Activated T-cell treated with anti-CD3 and anti-CD28 coated beads, Interleukin-2, amount 50 U/mL, for 72 hours (primary cell): ENCODE measurements around the gene PCDHA1. TPM values are rescaled to one million over a fixed set of nuclear protein-coding genes. Genes with fewer than 3 reads are reported as not detected.
"Not testable (repeated sequence)": the region's sequence is repeated elsewhere in the genome, so short reads cannot be mapped to it uniquely, and the experiment has no call there.

Experiments used
- ATAC-seq, 2 donors: fragments of 150-1000 bp; cut with Tn5 transposase; replicated peaks in 1 of 2; 2 replicates each; pipeline ENCODE4 v1.10.0; 2021; ENCODE audit warnings: moderate library complexity in 2 of 2, mild to moderate bottlenecking in 1 of 2
- DNase-seq, 2 donors: peaks; one replicate each; pipeline ENCODE4 v3.0.0; 2021 to 2022; ENCODE audit warnings: mixed read lengths in 1 of 2
- H3K27ac Mint-ChIP-seq: one replicate; pipeline ENCODE4 v1.8.0; 2022; ENCODE audit warnings: mild to moderate bottlenecking, moderate library complexity, mixed read lengths
- H3K27me3 Mint-ChIP-seq: one replicate; pipeline ENCODE4 v1.8.0; 2022; ENCODE audit warnings: low read depth, mixed read lengths
- H3K36me3 Mint-ChIP-seq, 2 donors: one replicate each; pipeline ENCODE4 v1.8.0; 2022; ENCODE audit warnings: mixed read lengths in 2 of 2, mild to moderate bottlenecking in 1 of 2; ENCODE audit not compliant: insufficient read depth in 2 of 2
- H3K4me1 Mint-ChIP-seq: one replicate; pipeline ENCODE4 v1.8.0; 2022; ENCODE audit warnings: low read depth, mixed read lengths
- H3K4me3 Mint-ChIP-seq, 2 donors: one replicate each; pipeline ENCODE4 v1.8.0; 2022; ENCODE audit warnings: mild to moderate bottlenecking in 2 of 2, mixed read lengths in 2 of 2, moderate library complexity in 2 of 2
- H3K9me3 Mint-ChIP-seq, 2 donors: one replicate each; pipeline ENCODE4 v1.8.0; 2022; ENCODE audit warnings: mixed read lengths in 2 of 2
- total RNA-seq, 2 donors: library from RNA; stranded (reverse); gene quantifications; one replicate each; pipeline ENCODE4 v1.2.3, GENCODE V29; 2022

PCDHA1 gene
- total RNA-seq, 2 donors from 2014 or later = not detected

- DNase-seq, H3K4me3 Mint-ChIP-seq, H3K4me1 Mint-ChIP-seq, ATAC-seq, H3K36me3 Mint-ChIP-seq, H3K9me3 Mint-ChIP-seq, H3K27ac Mint-ChIP-seq: not testable (repeated sequence)
- peaks cover 17% of the 10 kb centered on the region for H3K27me3 Mint-ChIP-seq
Observed at GRCh38 chr5:140822969-140823368, 37.0 kb downstream of the PCDHA1 start.

GRCh38 chr5:140823475-140823874 lies 37.5 kb downstream of the PCDHA1 start:
- Mint-ChIP-seq H3K27ac (no peak overlapping the region), H3K27me3 (peaks cover 20% of the 10 kb centered on the region), H3K4me1 (no peaks in the 10 kb centered on the region), H3K4me3 (no peak overlapping the region), H3K36me3 (peaks cover 3 to 9% of the 10 kb centered on the region in 2 donors), H3K9me3 (peaks cover 1 to 7% of the 10 kb centered on the region in 2 donors)
- ATAC-seq (no peak), DNase-seq (no peak)

- Mint-ChIP-seq H3K4me1 (no peaks in the 10 kb centered on the region), H3K9me3 (peaks cover 7% of the 10 kb centered on the region in 2 donors), H3K36me3 (peaks cover 0 to 14% of the 10 kb centered on the region in 2 donors), H3K4me3 (no peak within 1 kb of the TSS), H3K27ac (no peak within 1 kb of the TSS), H3K27me3 (peaks cover 26% of the 10 kb centered on the region)
- DNase-seq = no peak
- no peak for ATAC-seq
Observed at GRCh38 chr5:140827704-140828361, 41.9 kb downstream of the PCDHA1 start, which contains the start of gene PCDHA6. TSS of gene PCDHA6 (plus strand) at chr5:140827960. CDS start at chr5:140828092, 132 bp downstream.

- Mint-ChIP-seq H3K27me3 (peaks cover 29% of the 10 kb centered on the region), H3K27ac (no peak overlapping the region), H3K4me1 (no peaks in the 10 kb centered on the region), H3K9me3 (peaks cover 7 to 9% of the 10 kb centered on the region in 2 donors), H3K36me3 (peaks cover 0 to 14% of the 10 kb centered on the region in 2 donors), H3K4me3 (no peak overlapping the region)
- DNase-seq (no peak), ATAC-seq (no peak)
Observed at GRCh38 chr5:140828362-140828737, 42.4 kb downstream of the PCDHA1 start.

- H3K27ac Mint-ChIP-seq, H3K4me1 Mint-ChIP-seq, ATAC-seq, H3K4me3 Mint-ChIP-seq, DNase-seq, H3K9me3 Mint-ChIP-seq: not testable (repeated sequence)
- Mint-ChIP-seq H3K36me3 (peaks cover 0 to 13% of the 10 kb centered on the region in 2 donors), H3K27me3 (peaks cover 29% of the 10 kb centered on the region)
Observed at GRCh38 chr5:140829511-140830501, 43.9 kb downstream of the PCDHA1 start.

- Mint-ChIP-seq H3K9me3 (peaks cover 4 to 8% of the 10 kb centered on the region in 2 donors), H3K36me3 (peaks cover 0 to 8% of the 10 kb centered on the region in 2 donors), H3K4me3 (no peak within 1 kb of the TSS), H3K27ac (no peak within 1 kb of the TSS), H3K4me1 (no peaks in the 10 kb centered on the region), H3K27me3 (peaks cover 9% of the 10 kb centered on the region)
- ATAC-seq (no peak), DNase-seq (no peak)
Observed at GRCh38 chr5:140833993-140834392, 48.1 kb downstream of the PCDHA1 start, which contains the start of gene PCDHA7. TSS of gene PCDHA7 (plus strand) at chr5:140834269. CDS start at chr5:140834384, 115 bp downstream.

- not testable (repeated sequence) for ATAC-seq, H3K4me3 Mint-ChIP-seq, H3K9me3 Mint-ChIP-seq, H3K4me1 Mint-ChIP-seq, DNase-seq, H3K36me3 Mint-ChIP-seq, H3K27ac Mint-ChIP-seq
- peaks cover 11% of the 10 kb centered on the region for H3K27me3 Mint-ChIP-seq
Observed at GRCh38 chr5:140834439-140835008, 48.6 kb downstream of the PCDHA1 start.

- Mint-ChIP-seq H3K4me3 (no peak overlapping the region), H3K36me3 (peaks cover 3 to 11% of the 10 kb centered on the region in 2 donors), H3K27ac (no peak overlapping the region), H3K9me3 (peaks cover 8 to 11% of the 10 kb centered on the region in 2 donors), H3K4me1 (no peaks in the 10 kb centered on the region), H3K27me3 (peaks cover 20% of the 10 kb centered on the region)
- DNase-seq = no peak
- no peak for ATAC-seq
Observed at GRCh38 chr5:140835622-140836510, 49.9 kb downstream of the PCDHA1 start.

GRCh38 chr5:140840978-140841962 lies 55.3 kb downstream of the PCDHA1 start, which contains the start of gene PCDHA8:
TSS of gene PCDHA8 (plus strand) at chr5:140841187. CDS start at chr5:140841322, 135 bp downstream.
- Mint-ChIP-seq H3K4me3 (no peak within 1 kb of the TSS), H3K27me3 (peaks cover 11% of the 10 kb centered on the region), H3K36me3 (peaks cover 3 to 20% of the 10 kb centered on the region in 2 donors), H3K4me1 (no peaks in the 10 kb centered on the region), H3K27ac (peak within 1 kb of the TSS; percentile 13), H3K9me3 (peaks cover 5 to 8% of the 10 kb centered on the region in 2 donors)
- DNase-seq (no peak), ATAC-seq (no peak)

- Mint-ChIP-seq H3K36me3 (peaks cover 7 to 19% of the 10 kb centered on the region in 2 donors), H3K4me1 (no peaks in the 10 kb centered on the region), H3K27ac (no peak overlapping the region), H3K9me3 (peaks cover 6 to 8% of the 10 kb centered on the region in 2 donors), H3K27me3 (peaks cover 22% of the 10 kb centered on the region), H3K4me3 (no peak overlapping the region)
- ATAC-seq (no peak), DNase-seq (no peak)
Observed at GRCh38 chr5:140842798-140843733, 57.1 kb downstream of the PCDHA1 start.
